Karpas-422 (cell line): ENCODE measurements around the gene ABCB9. TPM values are rescaled to one million over a fixed set of nuclear protein-coding genes. Genes with fewer than 3 reads are reported as not detected.

Experiments
- DNase-seq: peaks from one replicate; pipeline ENCODE4 v3.0.0-alpha.2; 2015
- H2AFZ ChIP-seq: fragments of 200-600 bp; sonication (generic); 2 replicates; pipeline ENCODE4 v1.6.1; 2014; ENCODE audit warnings: antibody characterized with exemption, low read length, mixed read lengths
- H3K27ac ChIP-seq: fragments of 200-600 bp; sonication (generic); 2 replicates; pipeline ENCODE4 v1.5.1; 2014; ENCODE audit warnings: mild to moderate bottlenecking, low read length, moderate library complexity
- H3K27me3 ChIP-seq: fragments of 200-600 bp; sonication (generic); 2 replicates; pipeline ENCODE4 v1.6.1; 2014; ENCODE audit warnings: low read length, mixed read lengths
- H3K36me3 ChIP-seq: fragments of 200-600 bp; sonication (generic); 2 replicates; pipeline ENCODE4 v1.6.1; 2014; ENCODE audit warnings: low read length, mixed read lengths; ENCODE audit not compliant: insufficient read depth
- H3K4me1 ChIP-seq: fragments of 200-600 bp; sonication (generic); 2 replicates; pipeline ENCODE4 v1.6.1; 2014; ENCODE audit warnings: mild to moderate bottlenecking, low read length, mixed read lengths
- H3K4me2 ChIP-seq: fragments of 200-600 bp; sonication (generic); 2 replicates; pipeline ENCODE4 v1.6.1; 2014; ENCODE audit warnings: low read length, low read depth, mild to moderate bottlenecking; ENCODE audit not compliant: poor library complexity, severe bottlenecking
- H3K4me3 ChIP-seq: fragments of 200-600 bp; sonication (generic); 2 replicates; pipeline ENCODE4 v1.5.1; 2014; ENCODE audit warnings: mild to moderate bottlenecking, antibody characterized with exemption, low read length, mixed read lengths
- H3K79me2 ChIP-seq: fragments of 200-600 bp; sonication (generic); 2 replicates; pipeline ENCODE4 v1.6.1; 2014; ENCODE audit warnings: mild to moderate bottlenecking, low read length, mixed read lengths
- H3K9ac ChIP-seq: fragments of 200-600 bp; sonication (generic); 2 replicates; pipeline ENCODE4 v1.6.0; 2014; ENCODE audit warnings: low read length
- H3K9me2 ChIP-seq: fragments of 200-600 bp; sonication (generic), shearing (Covaris generic); replicated peaks from 2 replicates; pipeline ENCODE4 v1.6.0; 2014; ENCODE audit warnings: mild to moderate bottlenecking, low read length, moderate library complexity; ENCODE audit not compliant: insufficient read depth
- H3K9me3 ChIP-seq: fragments of 300-700, 200-600 bp; sonication (generic); 2 replicates; pipeline ENCODE4 v1.6.1; 2014; ENCODE audit warnings: low read length, mixed read lengths
- H4K20me1 ChIP-seq: fragments of 200-600 bp; sonication (generic); 2 replicates; pipeline ENCODE4 v1.6.1; 2014; ENCODE audit warnings: mild to moderate bottlenecking, antibody characterized with exemption, low read length, low read depth; ENCODE audit not compliant: insufficient read depth
- total RNA-seq: library from RNA; depleted of rRNA; stranded (reverse); fragments of >200 nt; shearing (Covaris generic); gene quantifications from 2 replicates; pipeline ENCODE4 v1.2.3, GENCODE V29; 2014; ENCODE audit warnings: low replicate concordance

Gene ABCB9
- total RNA-seq, 1 experiment from 2014 or later: 1.5 TPM

DNA sequence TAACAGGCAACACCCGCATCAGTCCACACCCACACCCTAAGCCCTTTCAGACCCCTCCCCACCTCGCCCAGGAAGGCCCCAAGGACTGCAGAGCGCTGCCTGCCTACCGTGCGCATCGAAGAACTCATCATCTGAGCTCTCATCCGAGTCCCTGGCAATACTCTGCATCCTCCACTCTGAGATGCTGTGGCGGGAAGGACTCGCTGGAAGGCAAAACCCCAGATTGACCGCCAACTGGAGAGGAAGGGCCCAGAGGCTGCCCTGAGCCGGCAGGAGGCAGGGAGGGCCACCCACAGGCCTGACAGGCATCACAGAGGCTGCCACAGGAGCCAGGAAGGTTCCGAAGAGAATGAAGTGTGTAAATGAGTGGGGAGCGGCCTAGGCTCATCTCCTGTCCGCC is 38.0 kb upstream of the ABCB9 start:
- Histone ChIP-seq H3K36me3 (no peaks in the 10 kb centered on the region), H3K4me3 (no peak overlapping the region), H4K20me1 (no peaks in the 10 kb centered on the region), H3K4me2 (no peak overlapping the region), H3K4me1 (no peaks in the 10 kb centered on the region), H3K27ac (no peak overlapping the region), H3K9me2 (no peaks in the 10 kb centered on the region), H3K9me3 (no peaks in the 10 kb centered on the region), H3K9ac (no peak overlapping the region), H2AFZ (no peak overlapping the region), H3K27me3 (no peaks in the 10 kb centered on the region), H3K79me2 (no peaks in the 10 kb centered on the region)
- no peak for DNase-seq

DNA sequence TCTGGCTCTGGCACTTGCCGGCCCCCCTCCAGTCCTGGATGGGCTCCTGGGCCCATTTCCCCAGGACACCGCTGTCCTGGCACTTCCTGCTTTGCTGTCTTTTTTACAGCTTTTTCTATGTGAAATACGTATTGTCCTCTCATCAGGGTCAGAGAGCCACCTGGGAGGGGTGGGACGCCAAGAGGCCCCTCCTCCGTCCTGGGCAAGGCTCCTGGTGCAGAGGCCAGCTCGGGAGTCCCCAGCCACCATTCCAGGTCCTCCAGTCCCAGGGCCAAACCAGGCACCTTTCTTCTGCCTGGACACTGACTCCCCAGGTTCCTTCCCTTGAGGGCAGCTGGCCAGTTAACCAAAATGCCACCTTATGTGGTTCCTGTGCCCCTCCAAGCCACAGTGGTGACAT is 37.0 kb upstream of the ABCB9 start:
- no peak overlapping the region for H3K9ac ChIP-seq
- no peaks in the 10 kb centered on the region for H3K79me2 ChIP-seq
- H3K36me3 ChIP-seq: no peaks in the 10 kb centered on the region
- H3K4me1 ChIP-seq: no peaks in the 10 kb centered on the region
- no peak overlapping the region for H3K27ac ChIP-seq
- no peak overlapping the region for H3K4me2 ChIP-seq
- H3K4me3 ChIP-seq: no peak overlapping the region
- H3K9me3 ChIP-seq: no peaks in the 10 kb centered on the region
- H4K20me1 ChIP-seq: no peaks in the 10 kb centered on the region
- no peaks in the 10 kb centered on the region for H3K9me2 ChIP-seq
- no peaks in the 10 kb centered on the region for H3K27me3 ChIP-seq
- no peak for DNase-seq
- H2AFZ ChIP-seq: no peak overlapping the region

- Histone ChIP-seq H3K9me2 (no peaks in the 10 kb centered on the region), H3K79me2 (no peaks in the 10 kb centered on the region), H3K4me1 (no peaks in the 10 kb centered on the region), H3K27ac (no peak overlapping the region), H3K4me3 (no peak overlapping the region), H4K20me1 (no peaks in the 10 kb centered on the region), H3K9me3 (no peaks in the 10 kb centered on the region), H3K4me2 (no peak overlapping the region), H2AFZ (no peak overlapping the region), H3K9ac (no peak overlapping the region), H3K36me3 (no peaks in the 10 kb centered on the region), H3K27me3 (no peaks in the 10 kb centered on the region)
- no peak for DNase-seq
These were observed 35.2 kb upstream of the ABCB9 start for GRCh38 chr12:123001464-123001863.

DNA sequence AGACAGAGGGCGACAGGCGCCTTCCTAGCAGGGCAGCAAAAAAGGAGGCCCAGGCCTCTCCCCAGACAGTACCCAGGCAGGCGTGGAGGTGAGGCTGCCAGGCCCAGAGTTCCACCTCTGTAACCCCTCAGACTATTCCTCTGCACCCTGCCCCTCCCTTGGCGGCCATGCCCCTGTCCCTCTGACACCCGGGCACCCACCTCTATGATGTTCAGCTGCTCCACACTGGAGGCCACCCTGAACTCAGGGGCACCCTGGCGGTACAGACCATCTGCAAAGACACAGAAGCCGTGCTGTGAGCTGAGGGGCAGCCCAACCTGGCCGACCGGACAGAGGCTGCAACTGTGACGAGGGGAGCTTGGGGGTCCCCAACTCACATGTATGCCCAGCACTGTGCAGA is 34.3 kb upstream of the ABCB9 start:
- H3K9me3 ChIP-seq: no peaks in the 10 kb centered on the region
- no peak for DNase-seq
- no peaks in the 10 kb centered on the region for H3K27me3 ChIP-seq
- no peaks in the 10 kb centered on the region for H3K79me2 ChIP-seq
- no peaks in the 10 kb centered on the region for H3K36me3 ChIP-seq
- H3K4me3 ChIP-seq: no peak overlapping the region
- no peak overlapping the region for H2AFZ ChIP-seq
- no peak overlapping the region for H3K27ac ChIP-seq
- H4K20me1 ChIP-seq: no peaks in the 10 kb centered on the region
- no peaks in the 10 kb centered on the region for H3K4me1 ChIP-seq
- H3K9me2 ChIP-seq: no peaks in the 10 kb centered on the region
- H3K4me2 ChIP-seq: no peak overlapping the region
- H3K9ac ChIP-seq: no peak overlapping the region

- H3K9ac ChIP-seq: no peak overlapping the region
- H3K27me3 ChIP-seq: no peaks in the 10 kb centered on the region
- no peak overlapping the region for H3K4me3 ChIP-seq
- H4K20me1 ChIP-seq: no peaks in the 10 kb centered on the region
- H2AFZ ChIP-seq: no peak overlapping the region
- H3K9me3 ChIP-seq: no peaks in the 10 kb centered on the region
- DNase-seq: no peak
- no peaks in the 10 kb centered on the region for H3K4me1 ChIP-seq
- no peaks in the 10 kb centered on the region for H3K36me3 ChIP-seq
- H3K27ac ChIP-seq: no peak overlapping the region
- H3K9me2 ChIP-seq: no peaks in the 10 kb centered on the region
- H3K4me2 ChIP-seq: no peak overlapping the region
- no peaks in the 10 kb centered on the region for H3K79me2 ChIP-seq
These were observed 33.7 kb upstream of the ABCB9 start for GRCh38 chr12:122999986-123000420.

- no peaks in the 10 kb centered on the region for H3K79me2 ChIP-seq
- no peak overlapping the region for H3K4me2 ChIP-seq
- H3K4me1 ChIP-seq: no peaks in the 10 kb centered on the region
- H3K36me3 ChIP-seq: no peaks in the 10 kb centered on the region
- no peak overlapping the region for H2AFZ ChIP-seq
- DNase-seq: no peak
- H4K20me1 ChIP-seq: no peaks in the 10 kb centered on the region
- H3K27me3 ChIP-seq: no peaks in the 10 kb centered on the region
- H3K27ac ChIP-seq: no peak overlapping the region
- H3K9me3 ChIP-seq: no peaks in the 10 kb centered on the region
- H3K4me3 ChIP-seq: no peak overlapping the region
- no peak overlapping the region for H3K9ac ChIP-seq
- no peaks in the 10 kb centered on the region for H3K9me2 ChIP-seq
These were observed 33.1 kb upstream of the ABCB9 start for GRCh38 chr12:122999196-122999946.

GRCh38 chr12:122998316-122998715 is 32.1 kb upstream of the ABCB9 start:
- Histone ChIP-seq H3K4me3 (no peak overlapping the region), H3K79me2 (no peaks in the 10 kb centered on the region), H3K9me3 (no peaks in the 10 kb centered on the region), H3K4me1 (no peaks in the 10 kb centered on the region), H3K4me2 (no peak overlapping the region), H3K9ac (no peak overlapping the region), H2AFZ (no peak overlapping the region), H3K27me3 (no peaks in the 10 kb centered on the region), H4K20me1 (no peaks in the 10 kb centered on the region), H3K27ac (no peak overlapping the region), H3K9me2 (no peaks in the 10 kb centered on the region), H3K36me3 (no peaks in the 10 kb centered on the region)
- no peak for DNase-seq

- Histone ChIP-seq H3K4me1 (no peaks in the 10 kb centered on the region), H3K4me3 (no peak overlapping the region), H3K4me2 (no peak overlapping the region), H3K9ac (no peak overlapping the region), H3K36me3 (no peaks in the 10 kb centered on the region), H3K79me2 (no peaks in the 10 kb centered on the region), H3K9me2 (no peaks in the 10 kb centered on the region), H4K20me1 (no peaks in the 10 kb centered on the region), H3K27ac (no peak overlapping the region), H3K9me3 (no peaks in the 10 kb centered on the region), H3K27me3 (no peaks in the 10 kb centered on the region), H2AFZ (no peak overlapping the region)
- no peak for DNase-seq
These were observed 31.3 kb upstream of the ABCB9 start for GRCh38 chr12:122997343-122998250.
